Aorta (tissue), 5 donors: Measurements from ENCODE around the gene PPP2R5D. TPM values are rescaled to one million over a fixed set of nuclear protein-coding genes. Genes with fewer than 3 reads are reported as not detected.

Experiments used
- ATAC-seq: fragments of 200-7000 bp; cut with Tn5 transposase; one replicate; pipeline ENCODE4 v1.9.1; 2022; ENCODE audit warnings: moderate library complexity; ENCODE audit not compliant: low FRiP score
- DNase-seq, 2 donors: peaks; one replicate each; pipeline ENCODE4 v3.0.0-alpha.2; 2020
- H3K27ac ChIP-seq, 2 donors: one replicate each; pipeline ENCODE4 v1.5.1; 2013; ENCODE audit warnings: low read length in 2 of 2, mild to moderate bottlenecking in 2 of 2, moderate library complexity in 2 of 2, control low read depth in 1 of 2, inconsistent platforms in 1 of 2, low read depth in 1 of 2
- H3K27me3 ChIP-seq, 2 donors: one replicate each; pipeline ENCODE4 v1.6.1; 2013; ENCODE audit warnings: control low read depth in 1 of 2, low read length in 1 of 2, mild to moderate bottlenecking in 1 of 2, moderate library complexity in 1 of 2; ENCODE audit not compliant: insufficient read depth in 2 of 2, control insufficient read depth in 1 of 2
- H3K36me3 ChIP-seq, 2 donors: one replicate each; pipeline ENCODE4 v1.6.1; 2013; ENCODE audit warnings: control low read depth in 1 of 2, low read length in 1 of 2, mild to moderate bottlenecking in 1 of 2; ENCODE audit not compliant: insufficient read depth in 2 of 2, control insufficient read depth in 1 of 2
- H3K4me1 ChIP-seq, 2 donors: one replicate each; pipeline ENCODE4 v1.6.1; 2013; ENCODE audit warnings: low read length in 2 of 2, control low read depth in 1 of 2, mild to moderate bottlenecking in 1 of 2, moderate library complexity in 1 of 2; ENCODE audit not compliant: insufficient read depth in 2 of 2, control insufficient read depth in 1 of 2
- H3K4me3 ChIP-seq, 2 donors: one replicate each; pipeline ENCODE4 v1.5.1; 2013; ENCODE audit warnings: low read length in 2 of 2, control low read depth in 1 of 2, mild to moderate bottlenecking in 1 of 2
- H3K9me3 ChIP-seq: one replicate; pipeline ENCODE4 v1.6.1; 2013; ENCODE audit warnings: mild to moderate bottlenecking, low read length; ENCODE audit not compliant: control insufficient read depth
- WGBS, 2 donors: extraction: QIAGEN DNeasy Blood & Tissue Kit; methylation state at CpG; one replicate each; pipeline ENCODE4 v1.1.7; 2013; 5-methylcytosine and 5-hydroxymethylcytosine counted together
- intact Hi-C, 2 donors: fragments of 100-400 bp; cut with DNase I; formaldehyde crosslinking; loops; one replicate each; pipeline versions ENCODE4 v1.14.2 to v1.15.0; 2022
- polyA plus RNA-seq, 2 donors: library from polyadenylated mRNA; stranded (reverse); fragments of 200-250 nt; gene quantifications; one replicate each; pipeline ENCODE4 v1.2.3, GENCODE V29; 2013
- total RNA-seq, 2 donors: library from RNA; stranded (reverse); fragmentation: NEBNext Ultra II Directional; extraction: Animal tissue kit (Norgen Biotek cat#: 25700); gene quantifications; one replicate each; pipeline ENCODE4 v1.2.1, GENCODE V29; 2021
- donor health status: healthy with polysubstance abuse.
- donor health status: Bipolar disorder and iron deficiency.
- donor health status: DM: no; HTN: no; CAD: no.
- donor health status: DM: no; HTN: no; CAD: no.
- donor health status: DM: yes; HTN: yes; CAD: no.

Gene PPP2R5D
- total and polyA plus RNA-seq, 4 donors: 20.3 to 31.7 (median 27.2) TPM

- Histone ChIP-seq H3K36me3 (peaks cover 0 to 3% of the 10 kb centered on the region in 2 donors), H3K27me3 (no peaks in the 10 kb centered on the region), H3K4me1 (no peaks in the 10 kb centered on the region), H3K27ac (peak within 1 kb of the TSS in 1 of 2 donors; percentile 28), H3K4me3 (peak within 1 kb of the TSS; percentile 71 to 79), H3K9me3 (no peaks in the 10 kb centered on the region)
- DNase-seq (peak; percentile 99), ATAC-seq (peak; percentile 98)
- intact Hi-C loops: no loop called here
- 1% methylated on average over 64 of the region's 64 CpGs for whole genome bisulfite sequencing, 2 donors
Measured at GRCh38 chr6:43059168-43060033, 75.0 kb downstream of the PPP2R5D start, which contains the start of the genes KLC4 and MRPL2. Gene KLC4, plus strand, starts transcription at chr6:43059631. Its CDS starts 1,705 bp downstream, at chr6:43061336. Gene MRPL2, minus strand, starts transcription at chr6:43059434. Its CDS starts 53 bp downstream, at chr6:43059381.

- Histone ChIP-seq H3K4me1 (no peaks in the 10 kb centered on the region), H3K27ac (peak overlapping the region in 1 of 2 donors; percentile 23), H3K9me3 (no peaks in the 10 kb centered on the region), H3K36me3 (peaks cover 0 to 3% of the 10 kb centered on the region in 2 donors), H3K4me3 (peak overlapping the region; percentile 11 to 71), H3K27me3 (no peaks in the 10 kb centered on the region)
- DNase-seq (no peak), ATAC-seq (peak; percentile 2)
- intact Hi-C loops: no loop called here
- 2% methylated on average over 14 to 15 of the region's 15 CpGs for WGBS, 2 donors
Measured at GRCh38 chr6:43060034-43060754, 75.8 kb downstream of the PPP2R5D start.

- WGBS, 2 donors: 84 to 85% methylated on average over 12 of the region's 12 CpGs
- intact Hi-C loops: no loop called here
- peaks cover 0 to under 1% of the 10 kb centered on the region in 2 donors for H3K36me3 ChIP-seq
- no peak for DNase-seq
- H3K4me3 ChIP-seq: no peak overlapping the region
- no peaks in the 10 kb centered on the region for H3K9me3 ChIP-seq
- no peaks in the 10 kb centered on the region for H3K27me3 ChIP-seq
- no peaks in the 10 kb centered on the region for H3K4me1 ChIP-seq
- no peak overlapping the region for H3K27ac ChIP-seq
- ATAC-seq: no peak
Measured at GRCh38 chr6:43060755-43061633, 76.6 kb downstream of the PPP2R5D start.

- ATAC-seq: no peak
- no peaks in the 10 kb centered on the region for H3K4me1 ChIP-seq
- no peak overlapping the region for H3K27ac ChIP-seq
- no peak for DNase-seq
- WGBS, 2 donors: 60 to 67% methylated on average over 2 of the region's 2 CpGs
- H3K27me3 ChIP-seq: no peaks in the 10 kb centered on the region
- H3K36me3 ChIP-seq: peaks cover 0 to 6% of the 10 kb centered on the region in 2 donors
- intact Hi-C loops: no loop called here
- H3K4me3 ChIP-seq: no peak overlapping the region
- H3K9me3 ChIP-seq: no peaks in the 10 kb centered on the region
Measured at GRCh38 chr6:43061861-43062260, 77.5 kb downstream of the PPP2R5D start.

Other genes with a start within 250 kb of the PPP2R5D start
- gene TBCC, start 238.5 kb upstream of the PPP2R5D start, total RNA-seq: 10 to 100 TPM; 16.1 to 16.8 TPM
- gene TBCC, start 238.5 kb upstream of the PPP2R5D start, polyA plus RNA-seq: 10 to 100 TPM; 14.4 to 33.1 TPM
- 10 to 100 TPM; 17.2 to 21.1 TPM for gene BICRAL, start 202.5 kb upstream of the PPP2R5D start, total RNA-seq
- 1 to 10 TPM; 4.8 to 5.8 TPM for gene BICRAL, start 202.5 kb upstream of the PPP2R5D start, polyA plus RNA-seq
- gene RPL7L1, start 105.0 kb upstream of the PPP2R5D start, total RNA-seq: 10 to 100 TPM; 57.8 to 59.0 TPM
- gene RPL7L1, start 105.0 kb upstream of the PPP2R5D start, polyA plus RNA-seq: 10 to 100 TPM; 41.9 to 54.5 TPM
- not detected for gene PTCRA, start 68.5 kb upstream of the PPP2R5D start, total RNA-seq
- not detected for gene PTCRA, start 68.5 kb upstream of the PPP2R5D start, polyA plus RNA-seq
- gene CNPY3, start 55.1 kb upstream of the PPP2R5D start, total RNA-seq: 10 to 100 TPM; 28.8 to 50.1 TPM
- 10 to 100 TPM; 28.3 to 36.1 TPM for gene CNPY3, start 55.1 kb upstream of the PPP2R5D start, polyA plus RNA-seq
- 1 to 10 TPM in 1 of 2 donors, under 1 TPM in 1; 0.88 to 1.2 TPM for gene GNMT, start 23.8 kb upstream of the PPP2R5D start, total RNA-seq
- 1 to 10 TPM in 1 of 2 donors, not detected in 1; 1.2 TPM for gene GNMT, start 23.8 kb upstream of the PPP2R5D start, polyA plus RNA-seq
- gene PEX6, start 5.4 kb upstream of the PPP2R5D start, total RNA-seq: 10 to 100 TPM; 11.7 to 16.1 TPM
- 10 to 100 TPM; 13.8 to 22.0 TPM for gene PEX6, start 5.4 kb upstream of the PPP2R5D start, polyA plus RNA-seq
- 10 to 100 TPM; 44.5 to 44.6 TPM for gene MEA1, start 29.4 kb downstream of the PPP2R5D start, total RNA-seq
- gene MEA1, start 29.4 kb downstream of the PPP2R5D start, polyA plus RNA-seq: 100 to 1,000 TPM in 1 of 2 donors, 10 to 100 TPM in 1; 93.5 to 110 TPM
- 10 to 100 TPM; 55.7 to 61.7 TPM for gene KLHDC3, start 29.7 kb downstream of the PPP2R5D start, total RNA-seq
- 10 to 100 TPM; 74.6 to 95.9 TPM for gene KLHDC3, start 29.7 kb downstream of the PPP2R5D start, polyA plus RNA-seq
- gene RRP36, start 37.1 kb downstream of the PPP2R5D start, total RNA-seq: 10 to 100 TPM; 36.7 to 41.1 TPM
- gene RRP36, start 37.1 kb downstream of the PPP2R5D start, polyA plus RNA-seq: 10 to 100 TPM; 29.6 to 40.5 TPM
- 10 to 100 TPM; 11.0 to 17.5 TPM for gene CUL7, start 69.3 kb downstream of the PPP2R5D start, total RNA-seq
- 10 to 100 TPM in 1 of 2 donors, 1 to 10 TPM in 1; 3.3 to 14.9 TPM for gene CUL7, start 69.3 kb downstream of the PPP2R5D start, polyA plus RNA-seq
- gene MRPL2, start 74.9 kb downstream of the PPP2R5D start, total RNA-seq: 10 to 100 TPM; 30.4 to 33.6 TPM
- 10 to 100 TPM; 29.3 to 55.2 TPM for gene MRPL2, start 74.9 kb downstream of the PPP2R5D start, polyA plus RNA-seq
- gene KLC4, start 75.1 kb downstream of the PPP2R5D start, total RNA-seq: 10 to 100 TPM; 20.1 to 35.0 TPM
- gene KLC4, start 75.1 kb downstream of the PPP2R5D start, polyA plus RNA-seq: 10 to 100 TPM; 34.6 to 54.9 TPM
- gene PTK7, start 91.7 kb downstream of the PPP2R5D start, total RNA-seq: 1 to 10 TPM; 3.6 to 9.6 TPM
- gene PTK7, start 91.7 kb downstream of the PPP2R5D start, polyA plus RNA-seq: 1 to 10 TPM in 1 of 2 donors, under 1 TPM in 1; 0.13 to 6.4 TPM
- gene SRF, start 186.7 kb downstream of the PPP2R5D start, total RNA-seq: 100 to 1,000 TPM in 1 of 2 donors, 10 to 100 TPM in 1; 47.5 to 106 TPM
- 10 to 100 TPM; 23.8 to 41.4 TPM for gene SRF, start 186.7 kb downstream of the PPP2R5D start, polyA plus RNA-seq
- 10 to 100 TPM; 32.6 to 54.6 TPM for gene CUL9, start 197.6 kb downstream of the PPP2R5D start, total RNA-seq
- gene CUL9, start 197.6 kb downstream of the PPP2R5D start, polyA plus RNA-seq: 100 to 1,000 TPM in 1 of 2 donors, 1 to 10 TPM in 1; 8.1 to 106 TPM
- gene DNPH1, start 244.9 kb downstream of the PPP2R5D start, total RNA-seq: 10 to 100 TPM; 10.2 to 18.1 TPM
- gene DNPH1, start 244.9 kb downstream of the PPP2R5D start, polyA plus RNA-seq: 10 to 100 TPM; 36.8 to 87.4 TPM